Spleen (tissue), 11 donors: Measurements from ENCODE around the gene KLKB1. TPM values are rescaled to one million over a fixed set of nuclear protein-coding genes. Genes with fewer than 3 reads are reported as not detected.

Experiments used
- DNase-seq: peaks from one replicate; pipeline ENCODE4 v3.0.0-alpha.2; 2020
- H3K27ac ChIP-seq, 8 donors: fragments of 200-600 bp; sonication (generic) in 7 of 8; 1 replicate in 4 of 8; 2 replicates in 4 of 8; pipeline versions ENCODE4 v1.5.0 to v1.8.0; 2016 to 2021; ENCODE audit warnings: inconsistent platforms in 4 of 8, mild to moderate bottlenecking in 4 of 8, moderate library complexity in 1 of 8
- H3K27me3 ChIP-seq, 7 donors: fragments of 200-600 bp; sonication (generic) in 6 of 7; replicated peaks in 1 of 7; 1 replicate in 4 of 7; 2 replicates in 3 of 7; pipeline versions ENCODE4 v1.5.0 to v1.8.0; 2016 to 2021; ENCODE audit warnings: inconsistent platforms in 3 of 7, mild to moderate bottlenecking in 1 of 7
- H3K36me3 ChIP-seq, 6 donors: fragments of 200-600 bp; sonication (generic) in 5 of 6; 1 replicate in 4 of 6; 2 replicates in 2 of 6; pipeline versions ENCODE4 v1.5.0 to v1.8.0; 2016 to 2021; ENCODE audit warnings: inconsistent platforms in 2 of 6
- H3K4me1 ChIP-seq, 6 donors: fragments of 200-600 bp; sonication (generic) in 5 of 6; 1 replicate in 3 of 6; 2 replicates in 3 of 6; pipeline versions ENCODE4 v1.5.0 to v1.8.0; 2016 to 2021; ENCODE audit warnings: inconsistent platforms in 3 of 6
- H3K4me3 ChIP-seq, 8 donors: fragments of 200-600 bp; sonication (generic) in 7 of 8; 1 replicate in 4 of 8; 2 replicates in 4 of 8; pipeline versions ENCODE4 v1.5.0 to v1.8.0; 2016 to 2021; ENCODE audit warnings: inconsistent platforms in 4 of 8, mild to moderate bottlenecking in 4 of 8, moderate library complexity in 2 of 8
- H3K9me3 ChIP-seq, 8 donors: fragments of 200-600 bp; sonication (generic) in 7 of 8; 1 replicate in 4 of 8; 2 replicates in 4 of 8; pipeline versions ENCODE4 v1.5.0 to v1.8.0; 2016 to 2021; ENCODE audit warnings: inconsistent platforms in 4 of 8
- CTCF ChIP-seq, 11 experiments: fragments of 200-600 bp in 7 of 11; fragments of 450-650 bp in 4 of 11; sonication (generic) in 4 of 11; IDR thresholded peaks in 8 of 11; conservative IDR thresholded peaks in 3 of 11; 1 replicate in 7 of 11; 2 replicates in 4 of 11; pipeline versions ENCODE4 v1.4.0 to v1.8.0; 2016 to 2021; ENCODE audit warnings: antibody characterized with exemption in 11 of 11, inconsistent platforms in 4 of 11, mild to moderate bottlenecking in 1 of 11
- POLR2A ChIP-seq, 3 donors: fragments of 450-650 bp; IDR thresholded peaks; one replicate each; pipeline ENCODE4 v1.5.1; 2017; ENCODE audit warnings: antibody characterized with exemption in 3 of 3, mild to moderate bottlenecking in 1 of 3
- POLR2AphosphoS5 ChIP-seq, 3 donors: sonication (generic); formaldehyde crosslinking; IDR thresholded peaks; one replicate each; pipeline ENCODE4 v1.5.1; 2017; ENCODE audit warnings: antibody characterized with exemption in 3 of 3
- WGBS, 5 donors: extraction: QIAGEN DNeasy Blood & Tissue Kit in 3 of 5; methylation state at CpG; one replicate each; pipeline versions ENCODE4 v1.1.5 to v1.1.7; 2013 to 2018; 5-methylcytosine and 5-hydroxymethylcytosine counted together
- intact Hi-C: fragments of 100-400 bp; cut with DNase I; formaldehyde crosslinking; loops from one replicate; pipeline ENCODE4 v1.15.0; 2023; ENCODE audit warnings: low total_unique reads
- polyA plus RNA-seq, 3 donors: library from polyadenylated mRNA; stranded (reverse); fragments of 200-250 nt; gene quantifications; one replicate each; pipeline ENCODE4 v1.2.1, GENCODE V29; 2013
- total RNA-seq, 7 donors: library from RNA; depleted of rRNA in 3 of 7; stranded (reverse); fragments of >200 nt in 3 of 7; fragmentation: NEBNext Ultra II Directional in 4 of 7; extraction: Animal tissue kit (Norgen Biotek cat#: 25700) in 4 of 7; gene quantifications; one replicate each; pipeline versions ENCODE4 v1.1.0 to v1.2.1, GENCODE V29; 2016 to 2021
- donor health status: healthy with polysubstance abuse.
- donor health status: DM: no; HTN: no; CAD: no; lungs with moderate emphysema.
- donor health status: DM: no; HTN: no; CAD: no.
- donor health status: Bipolar disorder and iron deficiency.
- donor health status: healthy.
- donor health status: DM: no; HTN: no; CAD: no.
- donor health status: DM: yes; HTN: yes; CAD: no.

The KLKB1 gene
- total and polyA plus RNA-seq, 10 donors, result 0.67 to 5.8 (median 1.7) TPM

- Histone ChIP-seq H3K9me3 (no peaks in the 10 kb centered on the region), H3K36me3 (peaks cover 0 to 21% (median 2%) of the 10 kb centered on the region in 6 donors), H3K27me3 (no peaks in the 10 kb centered on the region), H3K4me1 (peaks cover 18 to 44% (median 36%) of the 10 kb centered on the region in 6 donors), H3K4me3 (peak within 1 kb of the TSS; percentile 51 to 92 (median 81)), H3K27ac (peak within 1 kb of the TSS; percentile 92 to 99 (median 97))
- peak; percentile 96 for DNase-seq
- intact Hi-C loops, result no loop called here
- WGBS, 5 donors, result 0 to 1% (median 1%) methylated on average over 23 to 107 of the region's 107 CpGs
- TF ChIP-seq CTCF (IDR thresholded peaks at IDR 0.05 in 8 of 11, conservative IDR thresholded peaks at IDR 0.05 in 3 of 11), result peak in 8 of 11 experiments; percentile 24 to 74 (median 54)
- peak in 2 of 3 donors; percentile 10 to 54 for TF ChIP-seq POLR2A (IDR thresholded peaks at IDR 0.05)
- peak; percentile 92 to 97 (median 92) for TF ChIP-seq POLR2AphosphoS5 (IDR thresholded peaks at IDR 0.05)
These were observed 35.9 kb upstream of the KLKB1 start, which contains the start of gene CYP4V2 for GRCh38 chr4:186191200-186192065. Gene CYP4V2, plus strand, starts transcription at chr4:186191567. Its CDS starts 257 bp downstream, at chr4:186191824.

GRCh38 chr4:186192066-186192612 is 35.2 kb upstream of the KLKB1 start:
- Histone ChIP-seq H3K27ac (peak overlapping the region; percentile 92 to 99 (median 97)), H3K4me1 (peaks cover 18 to 44% (median 36%) of the 10 kb centered on the region in 6 donors), H3K36me3 (peaks cover 0 to 28% (median 4%) of the 10 kb centered on the region in 6 donors), H3K27me3 (no peaks in the 10 kb centered on the region), H3K9me3 (no peaks in the 10 kb centered on the region), H3K4me3 (peak overlapping the region; percentile 51 to 92 (median 81))
- no peak for TF ChIP-seq CTCF (IDR thresholded peaks at IDR 0.05 in 8 of 11, conservative IDR thresholded peaks at IDR 0.05 in 3 of 11)
- peak in 2 of 3 donors; percentile 17 to 29 for TF ChIP-seq POLR2AphosphoS5 (IDR thresholded peaks at IDR 0.05)
- intact Hi-C loops, result no loop called here
- WGBS, 5 donors, result 1 to 7% (median 2%) methylated on average over 13 to 22 of the region's 22 CpGs
- DNase-seq, result no peak

GRCh38 chr4:186193851-186194250 is 33.5 kb upstream of the KLKB1 start:
- WGBS, 5 donors, result 93 to 97% (median 95%) methylated on average over 5 of the region's 5 CpGs
- H3K4me1 ChIP-seq, result peaks cover 18 to 44% (median 36%) of the 10 kb centered on the region in 6 donors
- no peak for DNase-seq
- peaks cover 0 to 41% (median 4%) of the 10 kb centered on the region in 6 donors for H3K36me3 ChIP-seq
- no peaks in the 10 kb centered on the region for H3K9me3 ChIP-seq
- intact Hi-C loops, result no loop called here
- H3K27ac ChIP-seq, result peak overlapping the region in 3 of 8 donors; percentile 1 to 98 (median 4)
- H3K4me3 ChIP-seq, result no peak overlapping the region
- no peaks in the 10 kb centered on the region for H3K27me3 ChIP-seq
- TF ChIP-seq POLR2AphosphoS5 (IDR thresholded peaks at IDR 0.05) (no peak), POLR2A (IDR thresholded peaks at IDR 0.05) (no peak), CTCF (IDR thresholded peaks at IDR 0.05 in 8 of 11, conservative IDR thresholded peaks at IDR 0.05 in 3 of 11) (no peak)

GRCh38 chr4:186196063-186196462 is 31.2 kb upstream of the KLKB1 start:
- Histone ChIP-seq H3K36me3 (peaks cover 0 to 41% (median 4%) of the 10 kb centered on the region in 6 donors), H3K27me3 (no peaks in the 10 kb centered on the region), H3K4me1 (peaks cover 12 to 29% (median 22%) of the 10 kb centered on the region in 6 donors), H3K4me3 (no peak overlapping the region), H3K9me3 (no peaks in the 10 kb centered on the region), H3K27ac (no peak overlapping the region)
- DNase-seq, result no peak
- intact Hi-C loops, result no loop called here
- 91 to 98% (median 94%) methylated on average over 6 of the region's 6 CpGs for WGBS, 5 donors
- TF ChIP-seq POLR2AphosphoS5 (IDR thresholded peaks at IDR 0.05) (no peak), CTCF (IDR thresholded peaks at IDR 0.05 in 8 of 11, conservative IDR thresholded peaks at IDR 0.05 in 3 of 11) (no peak), POLR2A (IDR thresholded peaks at IDR 0.05) (no peak)
